ENCODE data around the gene AACS. TPM values are rescaled to one million over a fixed set of nuclear protein-coding genes. Genes with fewer than 3 reads are reported as not detected.

The AACS gene
- total RNA-seq, 1 donor from 2014 or later, result 16.6 TPM

DNA sequence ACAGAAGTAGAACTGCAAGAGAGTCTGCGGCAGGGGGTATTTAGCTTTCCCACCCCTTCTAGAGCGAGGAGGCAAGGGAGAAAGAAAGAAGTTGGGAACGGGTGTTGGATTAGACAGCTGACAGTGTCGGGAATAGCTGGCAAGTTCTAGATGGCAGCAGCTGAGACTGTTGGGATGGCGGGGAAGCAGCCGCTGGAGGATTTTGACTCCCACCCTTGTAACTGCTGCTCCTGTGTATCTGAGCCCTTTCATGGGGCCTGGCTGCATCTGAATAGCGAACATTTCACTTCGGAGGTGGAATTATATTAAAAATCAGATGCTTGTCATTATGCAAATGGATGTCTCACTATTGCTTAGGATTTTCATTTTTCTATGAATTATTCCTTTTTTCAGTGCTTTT is 104.6 kb downstream of the AACS start:
- Histone ChIP-seq H3K27ac (no peak overlapping the region), H3K4me1 (no peaks in the 10 kb centered on the region), H3F3A (ENCODE audit: low read depth) (no peaks in the 10 kb centered on the region), H3K4me3 (no peak overlapping the region), H4K20me1 (ENCODE audit: low read depth) (no peaks in the 10 kb centered on the region), H3K9me3 (ENCODE audit: low read depth) (no peaks in the 10 kb centered on the region), H3K27me3 (no peaks in the 10 kb centered on the region), H3K4me2 (no peak overlapping the region), H3K79me2 (ENCODE audit: low read depth) (no peaks in the 10 kb centered on the region), H3K36me3 (no peaks in the 10 kb centered on the region), H2AFZ (replicated peaks) (no peak overlapping the region), H3K9ac (no peak overlapping the region)
- Mint-ChIP-seq H3K27ac (no peak overlapping the region), H3K9me3 (peaks cover 2% of the 10 kb centered on the region), H3K4me3 (no peak overlapping the region), H3K36me3 (no peaks in the 10 kb centered on the region), H3K27me3 (ENCODE audit: insufficient read depth, low read depth) (peaks cover 3% of the 10 kb centered on the region), H3K4me1 (no peaks in the 10 kb centered on the region)
- no peak for DNase-seq (ENCODE audit: low spot score)
- TF ChIP-seq EZH2phosphoT487 (IDR thresholded peaks at IDR 0.05) (no peak), EZH2 (IDR thresholded peaks at IDR 0.05) (no peak)
- TF ChIP-seq, protein P1, sequence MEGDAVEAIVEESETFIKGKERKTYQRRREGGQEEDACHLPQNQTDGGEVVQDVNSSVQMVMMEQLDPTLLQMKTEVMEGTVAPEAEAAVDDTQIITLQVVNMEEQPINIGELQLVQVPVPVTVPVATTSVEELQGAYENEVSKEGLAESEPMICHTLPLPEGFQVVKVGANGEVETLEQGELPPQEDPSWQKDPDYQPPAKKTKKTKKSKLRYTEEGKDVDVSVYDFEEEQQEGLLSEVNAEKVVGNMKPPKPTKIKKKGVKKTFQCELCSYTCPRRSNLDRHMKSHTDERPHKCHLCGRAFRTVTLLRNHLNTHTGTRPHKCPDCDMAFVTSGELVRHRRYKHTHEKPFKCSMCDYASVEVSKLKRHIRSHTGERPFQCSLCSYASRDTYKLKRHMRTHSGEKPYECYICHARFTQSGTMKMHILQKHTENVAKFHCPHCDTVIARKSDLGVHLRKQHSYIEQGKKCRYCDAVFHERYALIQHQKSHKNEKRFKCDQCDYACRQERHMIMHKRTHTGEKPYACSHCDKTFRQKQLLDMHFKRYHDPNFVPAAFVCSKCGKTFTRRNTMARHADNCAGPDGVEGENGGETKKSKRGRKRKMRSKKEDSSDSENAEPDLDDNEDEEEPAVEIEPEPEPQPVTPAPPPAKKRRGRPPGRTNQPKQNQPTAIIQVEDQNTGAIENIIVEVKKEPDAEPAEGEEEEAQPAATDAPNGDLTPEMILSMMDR (IDR thresholded peaks at IDR 0.05), result no peak

DNA sequence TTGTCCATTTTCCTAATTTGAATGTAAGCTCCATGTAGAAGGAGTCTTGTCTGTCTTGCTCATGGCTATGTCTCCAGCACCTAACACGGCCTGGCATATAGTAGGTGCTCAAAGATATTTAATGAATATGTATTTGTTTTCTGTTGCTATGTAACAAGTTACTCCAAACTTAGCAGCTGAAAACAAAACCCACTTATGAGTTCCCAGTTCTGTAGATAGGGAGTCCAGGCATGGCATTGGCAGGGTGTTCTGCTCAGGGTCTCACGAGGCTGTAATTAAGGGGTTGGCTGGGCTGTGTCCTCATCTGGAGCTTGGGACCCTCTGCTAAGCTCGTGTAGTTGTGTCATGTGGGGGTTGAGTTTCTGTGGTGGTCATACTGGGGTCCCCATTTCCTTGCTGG is 106.0 kb downstream of the AACS start:
- no peak overlapping the region for H3K4me3 ChIP-seq
- Mint-ChIP-seq H3K9me3 (peaks cover 2% of the 10 kb centered on the region), H3K27me3 (ENCODE audit: insufficient read depth, low read depth) (peaks cover 2% of the 10 kb centered on the region), H3K4me3 (no peak overlapping the region), H3K36me3 (no peaks in the 10 kb centered on the region), H3K27ac (no peak overlapping the region), H3K4me1 (no peaks in the 10 kb centered on the region)
- no peak for TF ChIP-seq EZH2 (IDR thresholded peaks at IDR 0.05)
- TF ChIP-seq, protein P1 (IDR thresholded peaks at IDR 0.05), result no peak
- TF ChIP-seq EZH2phosphoT487 (IDR thresholded peaks at IDR 0.05), result no peak
- H2AFZ ChIP-seq (replicated peaks), result no peak overlapping the region
- no peaks in the 10 kb centered on the region for H3K4me1 ChIP-seq
- H3K4me2 ChIP-seq, result no peak overlapping the region
- H3K79me2 ChIP-seq (ENCODE audit: low read depth), result no peaks in the 10 kb centered on the region
- no peaks in the 10 kb centered on the region for H4K20me1 ChIP-seq (ENCODE audit: low read depth)
- no peak for DNase-seq (ENCODE audit: low spot score)
- H3K27ac ChIP-seq, result no peak overlapping the region
- H3K9me3 ChIP-seq (ENCODE audit: low read depth), result no peaks in the 10 kb centered on the region
- no peak overlapping the region for H3K9ac ChIP-seq
- no peaks in the 10 kb centered on the region for H3K27me3 ChIP-seq
- no peaks in the 10 kb centered on the region for H3K36me3 ChIP-seq
- H3F3A ChIP-seq (ENCODE audit: low read depth), result no peaks in the 10 kb centered on the region

DNA sequence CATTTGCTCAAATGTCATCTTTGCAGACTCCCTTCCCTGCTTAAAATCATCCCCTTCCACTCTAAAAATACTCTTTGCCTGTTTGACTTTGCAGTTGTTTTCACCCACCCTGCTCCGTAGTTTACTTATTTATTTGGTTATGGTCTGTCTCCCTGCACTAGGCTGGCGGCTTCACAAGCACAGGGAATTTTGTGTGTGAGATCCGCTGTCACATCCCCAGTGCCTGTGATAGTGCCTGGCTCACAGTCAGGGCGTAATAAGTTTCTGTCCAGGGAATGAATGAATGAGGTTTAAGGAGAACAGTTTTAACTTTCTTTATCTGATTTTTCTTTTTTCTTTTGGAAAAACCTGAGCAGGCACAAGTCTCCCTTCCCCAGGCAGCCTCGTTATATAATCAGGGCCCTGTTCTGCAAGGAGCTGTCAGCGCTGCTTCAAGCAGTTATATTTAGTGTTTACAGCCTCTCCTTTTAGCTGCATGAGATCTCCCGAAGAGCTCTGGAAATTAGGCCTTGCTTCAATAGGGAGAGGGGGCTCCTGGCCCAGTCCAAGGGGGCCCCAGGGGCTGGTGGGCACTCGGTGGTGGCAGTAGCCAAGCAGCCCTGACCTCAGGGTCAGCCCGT is 107.1 kb downstream of the AACS start:
- H3K9me3 ChIP-seq (ENCODE audit: low read depth), result no peaks in the 10 kb centered on the region
- TF ChIP-seq, protein P1 (IDR thresholded peaks at IDR 0.05), result no peak
- no peak for TF ChIP-seq EZH2 (IDR thresholded peaks at IDR 0.05)
- no peak for TF ChIP-seq EZH2phosphoT487 (IDR thresholded peaks at IDR 0.05)
- no peaks in the 10 kb centered on the region for H3K4me1 Mint-ChIP-seq
- no peak overlapping the region for H3K9ac ChIP-seq
- no peaks in the 10 kb centered on the region for H3K36me3 Mint-ChIP-seq
- no peak for DNase-seq (ENCODE audit: low spot score)
- no peaks in the 10 kb centered on the region for H3K4me1 ChIP-seq
- H3K27me3 Mint-ChIP-seq (ENCODE audit: insufficient read depth, low read depth), result peaks cover 2% of the 10 kb centered on the region
- no peaks in the 10 kb centered on the region for H3F3A ChIP-seq (ENCODE audit: low read depth)
- no peak overlapping the region for H3K4me3 Mint-ChIP-seq
- no peak overlapping the region for H2AFZ ChIP-seq (replicated peaks)
- H3K27me3 ChIP-seq, result no peaks in the 10 kb centered on the region
- no peak overlapping the region for H3K4me3 ChIP-seq
- H3K27ac ChIP-seq, result no peak overlapping the region
- H3K9me3 Mint-ChIP-seq, result no peaks in the 10 kb centered on the region
- no peaks in the 10 kb centered on the region for H3K36me3 ChIP-seq
- no peaks in the 10 kb centered on the region for H4K20me1 ChIP-seq (ENCODE audit: low read depth)
- H3K27ac Mint-ChIP-seq, result no peak overlapping the region
- no peak overlapping the region for H3K4me2 ChIP-seq
- no peaks in the 10 kb centered on the region for H3K79me2 ChIP-seq (ENCODE audit: low read depth)

Measured in neural progenitor cell (in vitro differentiated cells).